ENCODE measurements around the gene ASPG.

ASPG gene

DNA sequence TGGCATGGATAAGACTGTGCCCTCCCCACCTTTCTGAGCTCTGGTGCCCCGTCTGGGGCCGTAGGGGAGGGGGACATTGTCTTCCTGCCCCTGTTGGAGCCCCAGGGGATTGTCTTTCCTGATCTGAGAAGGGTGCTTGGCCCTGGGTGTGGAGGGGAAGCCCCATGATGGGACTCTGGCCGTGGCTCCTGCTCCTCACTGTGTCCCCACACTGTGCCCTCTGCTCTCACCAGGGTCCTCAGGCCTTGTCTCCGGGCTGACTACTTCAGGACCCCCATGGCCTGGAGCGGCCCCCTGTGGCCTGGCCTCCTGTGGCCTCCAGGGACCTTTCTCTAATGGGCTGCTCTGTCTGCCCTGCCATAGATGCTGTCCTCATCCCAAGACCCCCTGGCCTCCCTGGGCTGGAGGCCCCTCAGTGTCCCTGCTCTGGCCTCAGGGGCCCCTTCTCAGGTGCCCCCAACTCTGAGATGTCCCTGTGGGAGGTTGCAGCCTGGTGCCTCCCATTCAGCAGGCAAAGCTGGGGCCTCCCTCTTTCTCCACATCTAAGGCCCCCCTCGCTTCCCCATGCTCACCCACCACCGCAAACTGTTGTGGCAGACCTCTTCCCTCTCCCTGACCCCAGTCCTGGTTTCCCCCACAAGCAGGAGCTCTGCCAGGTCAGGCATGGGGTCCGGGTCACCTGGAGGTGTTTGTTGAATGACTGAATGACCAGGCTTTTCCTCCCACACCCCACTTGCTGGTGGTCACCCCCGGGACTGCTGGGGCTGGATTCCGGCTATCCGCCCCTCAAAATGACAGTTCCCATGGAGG is 56.8 kb downstream of the ASPG start:
- ATAC-seq, result no peak
- no peak for TF ChIP-seq ZNF8 (CRISPR knock-in tag; IDR thresholded peaks at IDR 0.05)

DNA sequence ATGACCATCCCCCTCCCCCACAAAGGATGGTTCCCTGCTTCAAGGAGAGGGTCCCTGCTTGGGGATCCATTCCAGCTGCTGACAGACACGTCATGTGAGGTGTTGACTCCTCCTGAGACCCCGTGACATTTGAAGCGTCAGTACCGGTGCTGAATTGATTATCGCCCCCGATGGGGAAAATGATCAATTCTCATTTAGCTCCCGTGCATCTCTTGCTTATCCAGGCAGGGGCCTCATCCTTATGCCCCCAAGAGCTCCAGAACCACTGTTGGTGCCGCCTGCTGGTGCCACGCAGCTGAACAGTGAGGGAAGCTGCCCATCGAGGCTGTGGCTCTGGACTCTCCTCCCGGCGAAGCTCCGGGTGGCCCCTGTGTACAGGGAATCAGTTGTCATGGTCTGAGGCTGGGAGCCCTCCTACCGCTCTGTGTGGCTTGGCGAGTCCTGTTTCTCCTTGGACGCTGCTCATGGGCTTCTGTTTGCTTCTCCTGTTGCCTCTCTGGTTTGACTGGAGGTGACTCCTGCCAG is 57.5 kb downstream of the ASPG start:
- no peak for ATAC-seq
- TF ChIP-seq, protein P1, sequence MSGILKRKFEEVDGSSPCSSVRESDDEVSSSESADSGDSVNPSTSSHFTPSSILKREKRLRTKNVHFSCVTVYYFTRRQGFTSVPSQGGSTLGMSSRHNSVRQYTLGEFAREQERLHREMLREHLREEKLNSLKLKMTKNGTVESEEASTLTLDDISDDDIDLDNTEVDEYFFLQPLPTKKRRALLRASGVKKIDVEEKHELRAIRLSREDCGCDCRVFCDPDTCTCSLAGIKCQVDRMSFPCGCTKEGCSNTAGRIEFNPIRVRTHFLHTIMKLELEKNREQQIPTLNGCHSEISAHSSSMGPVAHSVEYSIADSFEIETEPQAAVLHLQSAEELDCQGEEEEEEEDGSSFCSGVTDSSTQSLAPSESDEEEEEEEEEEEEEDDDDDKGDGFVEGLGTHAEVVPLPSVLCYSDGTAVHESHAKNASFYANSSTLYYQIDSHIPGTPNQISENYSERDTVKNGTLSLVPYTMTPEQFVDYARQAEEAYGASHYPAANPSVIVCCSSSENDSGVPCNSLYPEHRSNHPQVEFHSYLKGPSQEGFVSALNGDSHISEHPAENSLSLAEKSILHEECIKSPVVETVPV (CRISPR knock-in tag; IDR thresholded peaks at IDR 0.05), result no peak
- TF ChIP-seq ZNF565 (CRISPR knock-in tag; conservative IDR thresholded peaks at IDR 0.05; ENCODE audit: low read depth) (no peak), RARB (CRISPR knock-in tag; IDR thresholded peaks at IDR 0.05) (no peak), ARNTL (CRISPR knock-in tag; IDR thresholded peaks at IDR 0.05; ENCODE audit: borderline replicate concordance, low read depth) (no peak), ZNF8 (CRISPR knock-in tag; IDR thresholded peaks at IDR 0.05) (no peak), ZNF70 (CRISPR knock-in tag; IDR thresholded peaks at IDR 0.05) (no peak), TOX (CRISPR knock-in tag; IDR thresholded peaks at IDR 0.05; ENCODE audit: borderline replicate concordance) (no peak), CSDC2 (CRISPR knock-in tag; IDR thresholded peaks at IDR 0.05) (no peak), TCF4 (CRISPR knock-in tag; IDR thresholded peaks at IDR 0.05; ENCODE audit: borderline replicate concordance) (no peak), ZC3H10 (CRISPR knock-in tag; IDR thresholded peaks at IDR 0.05) (no peak), SNAI2 (CRISPR knock-in tag; IDR thresholded peaks at IDR 0.05) (no peak), OSR1 (CRISPR knock-in tag; IDR thresholded peaks at IDR 0.05) (no peak), ZFP3 (CRISPR knock-in tag; IDR thresholded peaks at IDR 0.05) (no peak), ESRRG (CRISPR knock-in tag; IDR thresholded peaks at IDR 0.05) (no peak), GLIS3 (CRISPR knock-in tag; IDR thresholded peaks at IDR 0.05) (no peak), BACH2 (CRISPR knock-in tag; IDR thresholded peaks at IDR 0.05; ENCODE audit: borderline replicate concordance) (no peak)
- TF ChIP-seq, protein P2, sequence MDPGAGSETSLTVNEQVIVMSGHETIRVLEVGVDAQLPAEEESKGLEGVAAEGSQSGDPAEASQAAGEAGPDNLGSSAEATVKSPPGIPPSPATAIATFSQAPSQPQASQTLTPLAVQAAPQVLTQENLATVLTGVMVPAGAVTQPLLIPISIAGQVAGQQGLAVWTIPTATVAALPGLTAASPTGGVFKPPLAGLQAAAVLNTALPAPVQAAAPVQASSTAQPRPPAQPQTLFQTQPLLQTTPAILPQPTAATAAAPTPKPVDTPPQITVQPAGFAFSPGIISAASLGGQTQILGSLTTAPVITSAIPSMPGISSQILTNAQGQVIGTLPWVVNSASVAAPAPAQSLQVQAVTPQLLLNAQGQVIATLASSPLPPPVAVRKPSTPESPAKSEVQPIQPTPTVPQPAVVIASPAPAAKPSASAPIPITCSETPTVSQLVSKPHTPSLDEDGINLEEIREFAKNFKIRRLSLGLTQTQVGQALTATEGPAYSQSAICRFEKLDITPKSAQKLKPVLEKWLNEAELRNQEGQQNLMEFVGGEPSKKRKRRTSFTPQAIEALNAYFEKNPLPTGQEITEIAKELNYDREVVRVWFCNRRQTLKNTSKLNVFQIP (CRISPR knock-in tag; IDR thresholded peaks at IDR 0.05; ENCODE audit: borderline replicate concordance, low read depth), result no peak
- TF ChIP-seq, protein P3, sequence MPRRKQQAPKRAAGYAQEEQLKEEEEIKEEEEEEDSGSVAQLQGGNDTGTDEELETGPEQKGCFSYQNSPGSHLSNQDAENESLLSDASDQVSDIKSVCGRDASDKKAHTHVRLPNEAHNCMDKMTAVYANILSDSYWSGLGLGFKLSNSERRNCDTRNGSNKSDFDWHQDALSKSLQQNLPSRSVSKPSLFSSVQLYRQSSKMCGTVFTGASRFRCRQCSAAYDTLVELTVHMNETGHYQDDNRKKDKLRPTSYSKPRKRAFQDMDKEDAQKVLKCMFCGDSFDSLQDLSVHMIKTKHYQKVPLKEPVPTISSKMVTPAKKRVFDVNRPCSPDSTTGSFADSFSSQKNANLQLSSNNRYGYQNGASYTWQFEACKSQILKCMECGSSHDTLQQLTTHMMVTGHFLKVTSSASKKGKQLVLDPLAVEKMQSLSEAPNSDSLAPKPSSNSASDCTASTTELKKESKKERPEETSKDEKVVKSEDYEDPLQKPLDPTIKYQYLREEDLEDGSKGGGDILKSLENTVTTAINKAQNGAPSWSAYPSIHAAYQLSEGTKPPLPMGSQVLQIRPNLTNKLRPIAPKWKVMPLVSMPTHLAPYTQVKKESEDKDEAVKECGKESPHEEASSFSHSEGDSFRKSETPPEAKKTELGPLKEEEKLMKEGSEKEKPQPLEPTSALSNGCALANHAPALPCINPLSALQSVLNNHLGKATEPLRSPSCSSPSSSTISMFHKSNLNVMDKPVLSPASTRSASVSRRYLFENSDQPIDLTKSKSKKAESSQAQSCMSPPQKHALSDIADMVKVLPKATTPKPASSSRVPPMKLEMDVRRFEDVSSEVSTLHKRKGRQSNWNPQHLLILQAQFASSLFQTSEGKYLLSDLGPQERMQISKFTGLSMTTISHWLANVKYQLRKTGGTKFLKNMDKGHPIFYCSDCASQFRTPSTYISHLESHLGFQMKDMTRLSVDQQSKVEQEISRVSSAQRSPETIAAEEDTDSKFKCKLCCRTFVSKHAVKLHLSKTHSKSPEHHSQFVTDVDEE (CRISPR knock-in tag; IDR thresholded peaks at IDR 0.05), result no peak
- TF ChIP-seq, protein P4, sequence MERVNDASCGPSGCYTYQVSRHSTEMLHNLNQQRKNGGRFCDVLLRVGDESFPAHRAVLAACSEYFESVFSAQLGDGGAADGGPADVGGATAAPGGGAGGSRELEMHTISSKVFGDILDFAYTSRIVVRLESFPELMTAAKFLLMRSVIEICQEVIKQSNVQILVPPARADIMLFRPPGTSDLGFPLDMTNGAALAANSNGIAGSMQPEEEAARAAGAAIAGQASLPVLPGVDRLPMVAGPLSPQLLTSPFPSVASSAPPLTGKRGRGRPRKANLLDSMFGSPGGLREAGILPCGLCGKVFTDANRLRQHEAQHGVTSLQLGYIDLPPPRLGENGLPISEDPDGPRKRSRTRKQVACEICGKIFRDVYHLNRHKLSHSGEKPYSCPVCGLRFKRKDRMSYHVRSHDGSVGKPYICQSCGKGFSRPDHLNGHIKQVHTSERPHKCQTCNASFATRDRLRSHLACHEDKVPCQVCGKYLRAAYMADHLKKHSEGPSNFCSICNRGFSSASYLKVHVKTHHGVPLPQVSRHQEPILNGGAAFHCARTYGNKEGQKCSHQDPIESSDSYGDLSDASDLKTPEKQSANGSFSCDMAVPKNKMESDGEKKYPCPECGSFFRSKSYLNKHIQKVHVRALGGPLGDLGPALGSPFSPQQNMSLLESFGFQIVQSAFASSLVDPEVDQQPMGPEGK (CRISPR knock-in tag; IDR thresholded peaks at IDR 0.05; ENCODE audit: borderline replicate concordance), result no peak

DNA sequence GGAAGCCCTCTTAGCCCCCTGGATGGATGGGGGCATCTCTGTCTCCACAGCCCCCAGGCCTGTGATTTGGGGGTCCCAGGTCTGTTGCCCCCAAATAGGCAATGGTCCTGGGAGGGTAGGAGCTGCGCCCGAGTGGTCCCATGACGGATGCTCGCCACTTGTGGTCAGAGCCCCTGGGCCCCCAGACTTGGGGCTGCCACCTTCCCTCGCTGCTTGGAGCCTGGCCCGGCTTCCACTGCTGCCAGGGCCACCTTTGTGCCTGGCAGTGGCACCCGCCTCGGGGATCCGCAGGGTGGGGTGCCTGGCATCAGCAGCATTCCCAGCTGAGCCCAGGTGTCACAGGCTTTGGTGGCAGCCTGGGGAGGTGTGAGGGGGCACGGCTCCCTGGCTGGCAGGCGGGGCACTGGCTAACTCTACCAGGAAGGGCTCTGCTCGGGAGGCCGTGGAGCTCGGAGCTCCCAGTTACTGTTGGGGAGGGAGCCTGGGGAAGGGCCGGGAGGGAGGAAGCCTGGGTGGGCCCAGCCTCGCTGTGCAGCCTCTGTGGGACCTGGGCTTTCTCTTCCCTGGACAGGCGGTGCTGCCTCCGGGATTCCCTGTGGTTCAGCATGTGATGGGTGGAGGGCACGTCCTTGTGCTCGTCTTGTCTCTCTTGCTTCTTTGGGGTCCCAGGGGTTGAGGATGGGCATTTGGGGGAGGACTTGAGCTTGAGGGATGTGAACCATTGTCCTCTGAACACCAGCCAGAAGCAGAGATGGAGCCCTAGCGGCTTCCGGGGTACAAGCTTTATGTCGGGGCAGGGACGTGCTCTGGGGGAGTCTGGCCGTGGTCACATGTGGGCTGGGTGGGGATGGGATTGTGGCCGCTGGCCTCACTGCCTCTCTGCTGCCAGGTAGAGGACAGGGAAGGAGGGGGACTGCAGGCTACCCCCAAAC is 58.3 kb downstream of the ASPG start:
- TF ChIP-seq, protein P2 (CRISPR knock-in tag; IDR thresholded peaks at IDR 0.05; ENCODE audit: borderline replicate concordance, low read depth), result no peak
- TF ChIP-seq GLIS3 (CRISPR knock-in tag; IDR thresholded peaks at IDR 0.05) (no peak), PPARA (CRISPR knock-in tag; IDR thresholded peaks at IDR 0.05; ENCODE audit: borderline replicate concordance) (no peak)
- TF ChIP-seq, protein P5, sequence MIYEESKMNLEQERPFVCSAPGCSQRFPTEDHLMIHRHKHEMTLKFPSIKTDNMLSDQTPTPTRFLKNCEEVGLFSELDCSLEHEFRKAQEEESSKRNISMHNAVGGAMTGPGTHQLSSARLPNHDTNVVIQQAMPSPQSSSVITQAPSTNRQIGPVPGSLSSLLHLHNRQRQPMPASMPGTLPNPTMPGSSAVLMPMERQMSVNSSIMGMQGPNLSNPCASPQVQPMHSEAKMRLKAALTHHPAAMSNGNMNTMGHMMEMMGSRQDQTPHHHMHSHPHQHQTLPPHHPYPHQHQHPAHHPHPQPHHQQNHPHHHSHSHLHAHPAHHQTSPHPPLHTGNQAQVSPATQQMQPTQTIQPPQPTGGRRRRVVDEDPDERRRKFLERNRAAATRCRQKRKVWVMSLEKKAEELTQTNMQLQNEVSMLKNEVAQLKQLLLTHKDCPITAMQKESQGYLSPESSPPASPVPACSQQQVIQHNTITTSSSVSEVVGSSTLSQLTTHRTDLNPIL (CRISPR knock-in tag; IDR thresholded peaks at IDR 0.05; ENCODE audit: low read depth), result no peak
- no peak for ATAC-seq
